ENCODE results near the gene RASAL1. TPM values are rescaled to one million over a fixed set of nuclear protein-coding genes. Genes with fewer than 3 reads are reported as not detected.

Gene RASAL1
- total RNA-seq, 4 donors from 2014 or later, result not detected

- no peak for TF ChIP-seq CTCF (IDR thresholded peaks at IDR 0.05)
- ATAC-seq (ENCODE audit: low FRiP score), result no peak
- DNase-seq (ENCODE audit: low spot score), result no peak
Observed at GRCh38 chr12:113134071-113134470, 1.5 kb downstream of the RASAL1 start.

GRCh38 chr12:113133666-113134065, 1.9 kb downstream of the RASAL1 start:
- no peak for ATAC-seq (ENCODE audit: low FRiP score)
- no peak for DNase-seq (ENCODE audit: low spot score)
- TF ChIP-seq CTCF (IDR thresholded peaks at IDR 0.05), result no peak

DNA sequence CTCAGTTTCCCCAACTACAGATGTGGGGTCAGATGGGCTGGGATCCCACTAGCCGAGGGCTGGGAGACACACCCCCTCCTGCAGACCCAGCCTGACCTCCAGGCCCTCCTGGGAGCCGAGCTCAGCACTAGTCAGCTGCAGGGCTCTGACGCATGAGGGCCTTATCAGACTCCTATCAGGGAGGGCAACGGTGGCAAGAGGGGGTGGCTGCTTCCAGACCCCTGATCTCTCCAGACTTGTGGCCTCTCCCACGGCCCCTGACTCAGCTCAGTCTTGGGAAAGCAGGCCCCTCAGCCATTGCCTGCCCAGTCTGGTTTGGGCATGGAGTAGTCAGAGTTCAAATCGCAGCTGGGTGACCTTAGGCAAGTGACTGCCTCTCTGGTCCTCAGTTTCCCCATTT, 2.5 kb downstream of the RASAL1 start:
- TF ChIP-seq CTCF (IDR thresholded peaks at IDR 0.05), result no peak
- DNase-seq (ENCODE audit: low spot score) (no peak), ATAC-seq (ENCODE audit: low FRiP score) (no peak)

GRCh38 chr12:113131556-113131955, 4.0 kb downstream of the RASAL1 start:
- DNase-seq (ENCODE audit: low spot score) (no peak), ATAC-seq (ENCODE audit: low FRiP score) (no peak)
- TF ChIP-seq CTCF (IDR thresholded peaks at IDR 0.05), result no peak

DNA sequence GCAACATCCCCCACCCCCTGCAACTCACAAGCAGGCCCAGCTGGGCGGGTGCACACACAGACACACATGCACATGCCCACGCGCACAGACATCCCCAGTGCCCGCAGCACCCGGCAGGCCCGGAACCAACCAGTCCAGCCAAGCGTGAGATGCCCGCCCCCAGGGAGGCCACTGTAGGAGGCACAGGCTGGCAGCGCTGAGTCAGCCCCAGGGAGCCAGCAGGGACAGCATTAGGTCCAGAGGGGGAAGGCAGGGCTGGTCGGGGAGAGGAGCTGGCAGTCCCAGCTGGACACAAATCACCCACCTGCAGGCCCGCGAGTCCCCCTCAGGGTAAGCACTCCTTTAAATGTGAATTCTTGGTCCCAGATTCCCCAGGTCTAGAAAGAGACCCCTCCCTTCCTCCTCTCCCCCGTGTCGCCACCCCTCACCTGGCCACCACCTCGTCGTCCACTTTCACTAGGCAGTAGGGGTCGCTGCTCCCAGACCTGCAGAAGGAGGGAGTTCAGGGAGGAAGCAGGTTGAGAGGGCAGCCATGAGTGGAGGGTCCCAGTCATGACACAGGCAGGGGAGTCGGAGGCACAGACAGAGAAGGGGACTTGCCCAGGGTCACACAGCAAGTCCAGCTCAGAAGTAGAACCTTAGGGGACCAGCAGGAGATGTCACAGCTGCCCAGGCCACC, 5.0 kb downstream of the RASAL1 start:
- TF ChIP-seq CTCF (IDR thresholded peaks at IDR 0.05), result no peak
- DNase-seq (ENCODE audit: low spot score), result no peak
- no peak for ATAC-seq (ENCODE audit: low FRiP score)

DNA sequence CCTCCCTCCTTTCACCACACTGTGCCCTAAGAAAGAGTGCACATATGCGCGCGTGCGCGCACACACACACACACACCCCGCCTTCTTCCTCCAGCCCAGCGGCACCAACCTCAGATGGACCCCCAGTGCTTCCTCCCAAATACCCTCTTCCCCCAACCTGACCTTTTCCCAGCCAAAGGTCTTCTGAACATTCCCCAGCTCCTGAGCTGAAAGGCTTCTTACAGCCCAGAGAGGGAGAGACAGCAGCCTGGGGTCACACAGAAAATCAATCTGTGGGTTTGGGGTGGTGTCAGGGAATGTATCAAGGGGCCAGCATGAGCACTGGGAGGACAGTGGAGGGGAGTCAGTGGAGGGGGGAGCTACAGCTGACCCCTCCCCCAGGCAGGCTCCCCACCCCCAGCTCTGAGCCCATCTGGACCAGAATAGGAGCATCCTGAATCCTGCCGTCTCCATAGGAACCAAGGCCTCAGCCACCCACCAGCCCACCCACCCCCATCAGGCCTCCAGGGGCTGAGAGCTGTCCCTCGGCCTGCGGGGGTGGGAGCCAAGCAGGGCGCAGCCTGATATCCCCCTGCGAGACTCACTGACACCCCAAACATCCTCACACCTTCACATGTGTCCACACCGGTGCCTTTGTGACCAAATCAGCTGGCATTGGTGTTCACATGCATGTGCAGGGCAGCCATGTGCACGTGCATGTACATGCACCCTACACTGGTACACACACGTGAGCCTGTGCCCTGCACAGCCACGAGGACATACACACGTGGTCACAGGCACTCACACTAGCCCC, 5.7 kb downstream of the RASAL1 start:
- ATAC-seq (ENCODE audit: low FRiP score) (no peak), DNase-seq (ENCODE audit: low spot score) (no peak)
- TF ChIP-seq CTCF (IDR thresholded peaks at IDR 0.05), result no peak

Measured in omental fat pad (tissue), 4 donors.